ENCODE measurements around the gene FADS3. TPM values are rescaled to one million over a fixed set of nuclear protein-coding genes. Genes with fewer than 3 reads are reported as not detected.

The FADS3 gene
- total and polyA plus RNA-seq, 2 experiments from 2014 or later: 44.4 to 73.5 TPM

DNA sequence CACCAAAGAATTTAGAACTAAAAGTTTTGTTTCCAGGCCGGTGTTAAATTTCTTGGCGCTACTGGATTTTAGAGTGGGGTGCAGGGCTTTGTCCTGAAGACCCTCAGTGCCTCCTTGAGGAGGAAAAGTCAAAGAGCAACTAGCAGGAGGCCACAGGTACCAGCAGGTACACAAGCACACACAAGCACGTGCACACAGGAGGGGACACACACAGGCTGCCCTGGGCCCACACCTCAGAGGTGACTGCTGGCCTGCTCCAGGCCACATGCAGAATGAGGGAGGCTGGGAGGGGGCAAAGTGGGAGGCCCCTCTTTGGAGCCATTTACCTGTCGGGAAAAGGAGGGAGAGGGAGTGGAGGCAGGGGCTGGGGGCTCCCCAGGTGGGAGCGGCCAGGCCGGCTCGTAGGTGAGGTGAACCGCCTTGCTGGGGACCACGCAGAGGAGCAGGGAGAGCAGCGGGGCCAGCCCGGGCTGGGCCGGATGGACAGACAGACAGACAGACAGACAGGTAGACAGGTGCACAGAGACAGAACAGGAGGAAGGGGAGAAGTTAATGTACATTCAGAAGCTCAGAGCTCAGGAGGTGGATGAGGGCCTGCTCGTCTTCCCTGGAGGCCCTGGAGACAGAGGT lies 13.8 kb upstream of the FADS3 start:
- Histone ChIP-seq H4K20me1 (replicated peaks; ENCODE audit: insufficient read depth) (no peaks in the 10 kb centered on the region), H3K4me1 (ENCODE audit: insufficient read depth) (peaks cover 10% of the 10 kb centered on the region), H3K9me2 (ENCODE audit: insufficient read depth) (no peaks in the 10 kb centered on the region), H2AFZ (peak overlapping the region; percentile 69; the same call in 1 of the 2 replicates), H3K27me3 (ENCODE audit: insufficient read depth) (no peaks in the 10 kb centered on the region), H3K27ac (ENCODE audit: low read depth) (no peak overlapping the region), H3F3A (replicated peaks; ENCODE audit: low read depth) (no peaks in the 10 kb centered on the region), H3K79me2 (replicated peaks; ENCODE audit: insufficient read depth) (no peaks in the 10 kb centered on the region), H3K4me2 (0 out of 2 replicates have a peak overlapping the region, but pooled peaks have one; percentile 57), H3K4me3 (no peak overlapping the region), H3K36me3 (ENCODE audit: insufficient read depth) (no peaks in the 10 kb centered on the region; the same call in 1 of the 2 replicates)
- H3K27me3 Mint-ChIP-seq (ENCODE audit: insufficient read depth, low read depth, poor library complexity): peaks cover 7% of the 10 kb centered on the region
- H3K27ac Mint-ChIP-seq: no peak overlapping the region; the same call in 1 of the 2 replicates
- H3K36me3 Mint-ChIP-seq (ENCODE audit: low read depth): no peaks in the 10 kb centered on the region
- no peak for DNase-seq (ENCODE audit: low spot score)
- H3K4me1 Mint-ChIP-seq: peaks cover 34% of the 10 kb centered on the region
- TF ChIP-seq STAT1 (IDR thresholded peaks at IDR 0.05; ENCODE audit: unreplicated experiment) (no peak), EZH2phosphoT487 (IDR thresholded peaks at IDR 0.05; ENCODE audit: unreplicated experiment) (no peak), NANOG (IDR thresholded peaks at IDR 0.05; ENCODE audit: borderline replicate concordance) (no peak), POLR2AphosphoS5 (IDR thresholded peaks at IDR 0.05; ENCODE audit: low read depth) (no peak)
- TF ChIP-seq, protein P1, sequence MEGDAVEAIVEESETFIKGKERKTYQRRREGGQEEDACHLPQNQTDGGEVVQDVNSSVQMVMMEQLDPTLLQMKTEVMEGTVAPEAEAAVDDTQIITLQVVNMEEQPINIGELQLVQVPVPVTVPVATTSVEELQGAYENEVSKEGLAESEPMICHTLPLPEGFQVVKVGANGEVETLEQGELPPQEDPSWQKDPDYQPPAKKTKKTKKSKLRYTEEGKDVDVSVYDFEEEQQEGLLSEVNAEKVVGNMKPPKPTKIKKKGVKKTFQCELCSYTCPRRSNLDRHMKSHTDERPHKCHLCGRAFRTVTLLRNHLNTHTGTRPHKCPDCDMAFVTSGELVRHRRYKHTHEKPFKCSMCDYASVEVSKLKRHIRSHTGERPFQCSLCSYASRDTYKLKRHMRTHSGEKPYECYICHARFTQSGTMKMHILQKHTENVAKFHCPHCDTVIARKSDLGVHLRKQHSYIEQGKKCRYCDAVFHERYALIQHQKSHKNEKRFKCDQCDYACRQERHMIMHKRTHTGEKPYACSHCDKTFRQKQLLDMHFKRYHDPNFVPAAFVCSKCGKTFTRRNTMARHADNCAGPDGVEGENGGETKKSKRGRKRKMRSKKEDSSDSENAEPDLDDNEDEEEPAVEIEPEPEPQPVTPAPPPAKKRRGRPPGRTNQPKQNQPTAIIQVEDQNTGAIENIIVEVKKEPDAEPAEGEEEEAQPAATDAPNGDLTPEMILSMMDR (conservative IDR thresholded peaks at IDR 0.05; ENCODE audit: low read depth in 2 of 2): 0 out of 4 replicates have a peak, but pooled peaks of 1 of the 2 experiments have one; percentile 3
- H3K9me3 Mint-ChIP-seq: no peaks in the 10 kb centered on the region; the same call in 2 of the 3 replicates
- peak; percentile 4; the same call in 2 of the 3 replicates for ATAC-seq
- H3K4me3 Mint-ChIP-seq: no peak overlapping the region

DNA sequence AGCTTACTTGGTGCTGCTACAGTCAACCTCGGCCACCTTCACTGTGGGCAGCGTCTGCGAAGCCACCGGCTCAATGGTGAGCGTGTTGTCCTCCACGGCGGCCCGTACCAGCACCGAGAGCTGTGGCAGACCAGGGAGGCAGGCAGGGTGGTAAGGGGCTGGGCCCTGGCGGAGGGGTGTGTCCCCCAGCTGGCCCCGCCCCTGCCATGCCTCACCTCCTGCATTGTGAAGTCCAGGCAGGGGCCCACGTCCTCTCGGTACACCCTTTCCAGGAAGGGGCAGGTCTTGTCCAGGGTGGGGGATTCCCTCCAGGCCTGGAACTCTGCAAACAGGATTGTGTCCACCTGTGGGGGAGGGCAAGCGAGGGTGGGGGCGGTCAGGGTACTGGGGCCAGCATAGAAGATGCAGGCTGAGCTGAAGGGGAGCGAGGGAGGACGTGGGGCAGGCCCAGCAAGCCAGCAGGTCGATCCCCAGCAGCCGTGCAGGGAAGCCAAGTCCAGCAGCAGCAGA lies 13.2 kb upstream of the FADS3 start:
- ATAC-seq (peak; percentile 91), DNase-seq (ENCODE audit: low spot score) (peak; percentile 79)
- Mint-ChIP-seq H3K27ac (no peak overlapping the region; the same call in 1 of the 2 replicates), H3K27me3 (ENCODE audit: insufficient read depth, low read depth, poor library complexity) (peaks cover 7% of the 10 kb centered on the region), H3K4me1 (peaks cover 33% of the 10 kb centered on the region), H3K36me3 (ENCODE audit: low read depth) (no peaks in the 10 kb centered on the region), H3K4me3 (peak overlapping the region; percentile 54), H3K9me3 (no peaks in the 10 kb centered on the region; the same call in 2 of the 3 replicates)
- Histone ChIP-seq H3K27ac (ENCODE audit: low read depth) (no peak overlapping the region), H3K4me3 (0 out of 2 replicates have a peak overlapping the region, but pooled peaks have one; percentile 23), H3K36me3 (ENCODE audit: insufficient read depth) (no peaks in the 10 kb centered on the region; the same call in 1 of the 2 replicates), H3K4me2 (peak overlapping the region; percentile 57), H3K9me2 (ENCODE audit: insufficient read depth) (no peaks in the 10 kb centered on the region), H4K20me1 (replicated peaks; ENCODE audit: insufficient read depth) (no peaks in the 10 kb centered on the region), H2AFZ (peak overlapping the region; percentile 69; the same call in 1 of the 2 replicates), H3K27me3 (ENCODE audit: insufficient read depth) (no peaks in the 10 kb centered on the region), H3F3A (replicated peaks; ENCODE audit: low read depth) (no peaks in the 10 kb centered on the region), H3K79me2 (replicated peaks; ENCODE audit: insufficient read depth) (no peaks in the 10 kb centered on the region), H3K4me1 (ENCODE audit: insufficient read depth) (peaks cover 10% of the 10 kb centered on the region)
- no peak for TF ChIP-seq ZNF114 (CRISPR knock-in tag; IDR thresholded peaks at IDR 0.05)
- TF ChIP-seq POLR2AphosphoS5 (IDR thresholded peaks at IDR 0.05; ENCODE audit: low read depth): peak; percentile 31; the same call in 1 of the 2 replicates

DNA sequence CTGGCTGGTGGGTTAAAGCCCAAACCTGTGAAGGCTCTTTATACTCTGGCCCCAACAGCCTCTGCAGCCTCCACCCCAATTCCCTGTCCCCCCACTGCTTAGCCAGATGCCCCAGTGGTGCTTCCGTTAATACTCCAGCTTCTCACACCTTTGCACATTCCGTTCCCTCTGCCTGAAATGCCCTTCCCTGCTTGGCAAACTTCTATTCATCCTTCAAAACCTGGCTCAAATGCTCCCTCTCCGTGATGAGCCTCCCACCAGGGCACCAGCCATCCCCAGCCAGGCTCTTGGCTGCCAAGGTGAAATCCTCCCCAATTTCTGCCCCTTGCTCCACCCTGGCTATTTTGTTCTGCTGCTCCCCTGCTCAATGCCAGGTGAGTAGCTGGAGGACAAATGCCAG lies 12.5 kb upstream of the FADS3 start:
- Mint-ChIP-seq H3K27me3 (ENCODE audit: insufficient read depth, low read depth, poor library complexity) (peaks cover 7% of the 10 kb centered on the region), H3K9me3 (no peaks in the 10 kb centered on the region; the same call in 2 of the 3 replicates), H3K27ac (no peak overlapping the region), H3K36me3 (ENCODE audit: low read depth) (no peaks in the 10 kb centered on the region), H3K4me1 (peaks cover 30% of the 10 kb centered on the region), H3K4me3 (peak overlapping the region; percentile 54)
- Histone ChIP-seq H3K4me2 (peak overlapping the region; percentile 57; the same call in 1 of the 2 replicates), H3F3A (replicated peaks; ENCODE audit: low read depth) (no peaks in the 10 kb centered on the region), H3K79me2 (replicated peaks; ENCODE audit: insufficient read depth) (no peaks in the 10 kb centered on the region), H3K36me3 (ENCODE audit: insufficient read depth) (no peaks in the 10 kb centered on the region; the same call in 1 of the 2 replicates), H3K27ac (ENCODE audit: low read depth) (no peak overlapping the region), H3K27me3 (ENCODE audit: insufficient read depth) (no peaks in the 10 kb centered on the region), H3K9me2 (ENCODE audit: insufficient read depth) (no peaks in the 10 kb centered on the region), H2AFZ (no peak overlapping the region), H3K4me3 (0 out of 2 replicates have a peak overlapping the region, but pooled peaks have one; percentile 23), H4K20me1 (replicated peaks; ENCODE audit: insufficient read depth) (no peaks in the 10 kb centered on the region), H3K4me1 (ENCODE audit: insufficient read depth) (peaks cover 7% of the 10 kb centered on the region)
- ATAC-seq (no peak), DNase-seq (ENCODE audit: low spot score) (no peak)
- TF ChIP-seq ZNF462 (CRISPR knock-in tag; IDR thresholded peaks at IDR 0.05): no peak
